Measurements from ENCODE around the gene PCDH1. TPM values are rescaled to one million over a fixed set of nuclear protein-coding genes. Genes with fewer than 3 reads are reported as not detected.

PCDH1 gene
- total RNA-seq, 1 donor from 2014 or later = 36.4 TPM

- DNase-seq (ENCODE audit: low spot score) (no peak), ATAC-seq (no peak)
- intact Hi-C loops (cut with DNase I) = no loop called here
These were observed 33.7 kb downstream of the PCDH1 start for GRCh38 chr5:141844414-141845097.

- ATAC-seq (no peak), DNase-seq (ENCODE audit: low spot score) (no peak)
- intact Hi-C loops (cut with DNase I) = no loop called here
These were observed 34.9 kb downstream of the PCDH1 start for GRCh38 chr5:141843156-141843927.

GRCh38 chr5:141841378-141842180, 36.6 kb downstream of the PCDH1 start:
- ATAC-seq = no peak
- intact Hi-C loops (cut with DNase I) = no loop called here
- DNase-seq (ENCODE audit: low spot score) = no peak

GRCh38 chr5:141840826-141841360, 37.3 kb downstream of the PCDH1 start:
- DNase-seq (ENCODE audit: low spot score) (no peak), ATAC-seq (no peak)
- intact Hi-C loops (cut with DNase I) = no loop called here

GRCh38 chr5:141840280-141840812, 37.9 kb downstream of the PCDH1 start:
- intact Hi-C loops (cut with DNase I) = no loop called here
- no peak for ATAC-seq

GRCh38 chr5:141839015-141839513, 39.1 kb downstream of the PCDH1 start:
- ATAC-seq (no peak), DNase-seq (ENCODE audit: low spot score) (no peak)
- intact Hi-C loops (cut with DNase I) = no loop called here

More at GRCh38 chr5:141840280-141840812, 37.9 kb downstream of the PCDH1 start:
- DNase-seq (ENCODE audit: low spot score) = no peak

GRCh38 chr5:141838326-141839014, 39.7 kb downstream of the PCDH1 start:
- ATAC-seq (no peak), DNase-seq (ENCODE audit: low spot score) (no peak)
- intact Hi-C loops (cut with DNase I) = no loop called here

- intact Hi-C loops (cut with DNase I) = no loop called here
- DNase-seq (ENCODE audit: low spot score) = no peak
- peak; percentile 43 for ATAC-seq
These were observed 42.1 kb downstream of the PCDH1 start for GRCh38 chr5:141835928-141836670.

- intact Hi-C loops (cut with DNase I) = no loop called here
- ATAC-seq (no peak), DNase-seq (ENCODE audit: low spot score) (no peak)
These were observed 43.9 kb downstream of the PCDH1 start for GRCh38 chr5:141834331-141834730.

GRCh38 chr5:141832131-141832530, 46.1 kb downstream of the PCDH1 start:
- intact Hi-C loops (cut with DNase I) = no loop called here
- ATAC-seq (no peak), DNase-seq (ENCODE audit: low spot score) (no peak)

- ATAC-seq = no peak
- DNase-seq (ENCODE audit: low spot score) = no peak
- intact Hi-C loops (cut with DNase I) = no loop called here
These were observed 50.0 kb downstream of the PCDH1 start for GRCh38 chr5:141828162-141828561.

- ATAC-seq (no peak), DNase-seq (ENCODE audit: low spot score) (no peak)
- intact Hi-C loops (cut with DNase I) = no loop called here
These were observed 51.5 kb downstream of the PCDH1 start for GRCh38 chr5:141826674-141827073.

- ATAC-seq (no peak), DNase-seq (ENCODE audit: low spot score) (no peak)
- intact Hi-C loops (cut with DNase I) = no loop called here
These were observed 52.2 kb downstream of the PCDH1 start for GRCh38 chr5:141825791-141826560.

- ATAC-seq (no peak), DNase-seq (ENCODE audit: low spot score) (no peak)
- intact Hi-C loops (cut with DNase I) = no loop called here
These were observed 53.0 kb downstream of the PCDH1 start for GRCh38 chr5:141825241-141825671.

GRCh38 chr5:141824717-141825116, 53.5 kb downstream of the PCDH1 start:
- ATAC-seq (no peak), DNase-seq (ENCODE audit: low spot score) (no peak)
- intact Hi-C loops (cut with DNase I) = no loop called here

- ATAC-seq (no peak), DNase-seq (ENCODE audit: low spot score) (no peak)
- intact Hi-C loops (cut with DNase I) = no loop called here
These were observed 55.2 kb downstream of the PCDH1 start for GRCh38 chr5:141823056-141823455.

- intact Hi-C loops (cut with DNase I) = no loop called here
- ATAC-seq = peak; percentile 49
- DNase-seq (ENCODE audit: low spot score) = no peak
These were observed 56.1 kb downstream of the PCDH1 start for GRCh38 chr5:141822144-141822543.

Measured in sciatic nerve (tissue), 2 donors.